Right atrium auricular region (tissue), 2 donors: ENCODE measurements around the gene GK2. TPM values are rescaled to one million over a fixed set of nuclear protein-coding genes. Genes with fewer than 3 reads are reported as not detected.

ENCODE experiments used
- DNase-seq: peaks from one replicate; pipeline ENCODE4 v3.0.0-alpha.2; 2019; ENCODE audit warnings: low spot score
- H3K27ac ChIP-seq, 2 donors: fragments of 200-600 bp; sonication (generic); 1 replicate in 1 of 2; 2 replicates in 1 of 2; pipeline ENCODE4 v1.5.1; 2016 to 2019
- H3K27me3 ChIP-seq, 2 donors: fragments of 200-600 bp; sonication (generic); one replicate each; pipeline versions ENCODE4 v1.5.1 to v1.6.0; 2017 to 2019
- H3K36me3 ChIP-seq: fragments of 200-600 bp; sonication (generic); one replicate; pipeline ENCODE4 v1.5.1; 2016
- H3K4me1 ChIP-seq, 2 donors: fragments of 200-600 bp; sonication (generic); one replicate each; pipeline versions ENCODE4 v1.5.1 to v1.6.0; 2017 to 2019
- H3K4me3 ChIP-seq, 2 donors: fragments of 200-600 bp; sonication (generic); 1 replicate in 1 of 2; 2 replicates in 1 of 2; pipeline ENCODE4 v1.5.1; 2017 to 2019; ENCODE audit warnings: mild to moderate bottlenecking in 1 of 2, moderate library complexity in 1 of 2
- H3K9me3 ChIP-seq, 2 donors: fragments of 200-600 bp; sonication (generic); one replicate each; pipeline ENCODE4 v1.5.1; 2019
- CTCF ChIP-seq, 2 donors: fragments of 200-600 bp; sonication (generic); IDR thresholded peaks; one replicate each; pipeline ENCODE4 v1.5.1; 2019; ENCODE audit warnings: antibody characterized with exemption in 2 of 2
- total RNA-seq, 2 donors: library from RNA; depleted of rRNA; stranded (reverse); fragments of >200 nt; gene quantifications; one replicate each; pipeline ENCODE4 v1.1.0, GENCODE V29; 2016

The GK2 gene
- total RNA-seq, 2 donors from 2014 or later = not detected

- H3K4me3 ChIP-seq = no peak overlapping the region
- no peak for DNase-seq
Measured at GRCh38 chr4:79402332-79402851, 5.6 kb downstream of the GK2 start.

DNA sequence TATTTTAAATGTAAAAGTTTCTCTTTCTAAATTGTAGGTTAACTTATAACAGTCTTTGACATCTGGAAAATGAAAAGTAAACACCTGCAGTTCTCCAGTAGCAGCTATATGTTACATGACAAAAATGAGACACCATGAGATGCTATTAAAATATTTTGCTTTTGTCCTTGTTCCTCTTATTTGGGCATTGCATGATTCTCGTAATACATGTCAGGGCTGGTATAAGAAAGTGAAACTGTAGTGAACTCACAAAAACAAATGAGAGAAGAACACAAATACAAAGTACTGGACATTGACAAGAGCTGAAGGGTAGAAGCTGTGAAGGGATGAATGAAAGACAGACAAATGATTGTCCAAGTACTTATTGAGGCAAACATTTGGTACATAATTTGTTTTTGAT lies 9.0 kb downstream of the GK2 start:
- H3K27ac ChIP-seq = no peak overlapping the region
- DNase-seq = no peak
- H3K4me1 ChIP-seq = no peaks in the 10 kb centered on the region
- no peak overlapping the region for H3K4me3 ChIP-seq
- TF ChIP-seq CTCF (IDR thresholded peaks at IDR 0.05) = no peak
- H3K9me3 ChIP-seq = no peaks in the 10 kb centered on the region
- no peaks in the 10 kb centered on the region for H3K36me3 ChIP-seq
- no peaks in the 10 kb centered on the region for H3K27me3 ChIP-seq

More at GRCh38 chr4:79402332-79402851, 5.6 kb downstream of the GK2 start:
- Histone ChIP-seq H3K27ac (no peak overlapping the region), H3K9me3 (no peaks in the 10 kb centered on the region), H3K4me1 (no peaks in the 10 kb centered on the region), H3K27me3 (no peaks in the 10 kb centered on the region), H3K36me3 (no peaks in the 10 kb centered on the region)
- TF ChIP-seq CTCF (IDR thresholded peaks at IDR 0.05) = no peak

DNA sequence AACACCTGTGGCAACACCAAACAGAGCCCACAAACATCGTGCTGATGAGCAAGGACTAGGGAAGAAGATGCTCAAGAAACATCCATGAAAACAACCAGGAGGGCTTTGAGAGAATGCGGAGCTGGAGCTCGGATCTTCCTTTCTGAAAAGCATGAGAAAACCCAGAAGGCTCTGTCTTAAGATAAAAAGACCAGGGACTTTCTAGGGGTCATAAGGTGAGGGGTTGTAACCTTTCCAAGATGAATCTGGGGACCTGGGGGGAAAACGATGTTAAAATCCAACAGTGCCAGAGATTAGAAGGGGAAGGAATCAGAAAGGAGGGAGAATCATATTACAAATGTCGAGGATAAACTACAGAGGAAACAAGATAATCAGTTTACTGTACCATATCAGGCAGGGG lies 10.1 kb downstream of the GK2 start:
- no peak for TF ChIP-seq CTCF (IDR thresholded peaks at IDR 0.05)
- Histone ChIP-seq H3K27me3 (no peaks in the 10 kb centered on the region), H3K4me1 (no peaks in the 10 kb centered on the region), H3K4me3 (no peak overlapping the region), H3K27ac (no peak overlapping the region), H3K9me3 (no peaks in the 10 kb centered on the region), H3K36me3 (no peaks in the 10 kb centered on the region)
- DNase-seq = no peak

DNA sequence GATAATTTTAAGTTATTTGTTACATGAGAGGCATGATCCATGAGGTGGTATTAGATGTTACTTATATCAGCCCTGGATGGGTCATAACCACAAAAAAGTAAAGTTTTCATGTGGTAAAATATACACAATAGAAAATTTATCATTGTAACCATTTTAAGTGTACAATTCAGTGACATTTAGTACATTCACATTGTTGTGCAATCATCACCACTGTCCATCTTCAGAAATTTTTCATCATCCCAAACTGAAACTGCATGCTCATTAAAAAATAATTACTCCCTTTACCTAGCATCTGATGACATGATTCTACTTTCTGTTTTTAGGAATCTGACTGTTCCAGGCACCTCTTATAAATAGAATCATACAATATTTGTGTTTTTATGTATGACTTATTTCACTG lies 11.2 kb downstream of the GK2 start:
- DNase-seq = no peak
- Histone ChIP-seq H3K27me3 (no peaks in the 10 kb centered on the region), H3K27ac (no peak overlapping the region), H3K9me3 (no peaks in the 10 kb centered on the region), H3K4me3 (no peak overlapping the region), H3K36me3 (no peaks in the 10 kb centered on the region), H3K4me1 (no peaks in the 10 kb centered on the region)
- no peak for TF ChIP-seq CTCF (IDR thresholded peaks at IDR 0.05)

DNA sequence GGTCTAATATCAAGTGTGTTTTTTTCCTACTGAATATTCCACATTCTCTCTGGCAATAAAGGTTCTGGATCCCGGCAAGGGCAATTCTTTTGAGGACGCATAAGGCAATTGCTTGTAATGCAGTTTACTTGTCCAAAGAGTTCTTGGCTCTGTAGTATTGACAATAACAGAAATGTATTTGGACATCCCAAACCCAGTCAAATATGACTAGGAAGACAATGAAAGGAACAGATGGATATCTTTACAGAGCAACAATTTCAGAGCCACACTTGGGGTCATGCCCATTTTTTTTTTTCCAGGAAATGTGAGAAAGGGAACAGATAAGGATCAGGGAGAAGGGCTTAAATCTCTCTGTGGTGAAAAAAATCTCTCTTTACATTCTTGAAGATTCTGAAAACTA lies 12.2 kb downstream of the GK2 start:
- no peak for TF ChIP-seq CTCF (IDR thresholded peaks at IDR 0.05)
- H3K27ac ChIP-seq = no peak overlapping the region
- H3K4me1 ChIP-seq = no peaks in the 10 kb centered on the region
- no peak for DNase-seq
- no peaks in the 10 kb centered on the region for H3K9me3 ChIP-seq
- H3K36me3 ChIP-seq = no peaks in the 10 kb centered on the region
- H3K4me3 ChIP-seq = no peak overlapping the region
- no peaks in the 10 kb centered on the region for H3K27me3 ChIP-seq

- Histone ChIP-seq H3K27ac (no peak overlapping the region), H3K4me3 (no peak overlapping the region), H3K27me3 (no peaks in the 10 kb centered on the region), H3K4me1 (no peaks in the 10 kb centered on the region), H3K9me3 (no peaks in the 10 kb centered on the region), H3K36me3 (no peaks in the 10 kb centered on the region)
- DNase-seq = no peak
- TF ChIP-seq CTCF (IDR thresholded peaks at IDR 0.05) = no peak
Measured at GRCh38 chr4:79390890-79391289, 17.1 kb downstream of the GK2 start.
